Nasal cavity respiratory epithelium epithelial cell of viscerocranial mucosa (primary cell): ENCODE data around the gene CYB5R2. TPM values are rescaled to one million over a fixed set of nuclear protein-coding genes. Genes with fewer than 3 reads are reported as not detected.

ENCODE experiments used
- total RNA-seq: library from RNA; depleted of rRNA; stranded (reverse); fragments of >200 nt; gene quantifications from 2 replicates; pipeline ENCODE4 v1.2.3, GENCODE V29; 2014

The CYB5R2 gene
- total RNA-seq: 8.9 and 25.6 TPM in 2 replicates

DNA sequence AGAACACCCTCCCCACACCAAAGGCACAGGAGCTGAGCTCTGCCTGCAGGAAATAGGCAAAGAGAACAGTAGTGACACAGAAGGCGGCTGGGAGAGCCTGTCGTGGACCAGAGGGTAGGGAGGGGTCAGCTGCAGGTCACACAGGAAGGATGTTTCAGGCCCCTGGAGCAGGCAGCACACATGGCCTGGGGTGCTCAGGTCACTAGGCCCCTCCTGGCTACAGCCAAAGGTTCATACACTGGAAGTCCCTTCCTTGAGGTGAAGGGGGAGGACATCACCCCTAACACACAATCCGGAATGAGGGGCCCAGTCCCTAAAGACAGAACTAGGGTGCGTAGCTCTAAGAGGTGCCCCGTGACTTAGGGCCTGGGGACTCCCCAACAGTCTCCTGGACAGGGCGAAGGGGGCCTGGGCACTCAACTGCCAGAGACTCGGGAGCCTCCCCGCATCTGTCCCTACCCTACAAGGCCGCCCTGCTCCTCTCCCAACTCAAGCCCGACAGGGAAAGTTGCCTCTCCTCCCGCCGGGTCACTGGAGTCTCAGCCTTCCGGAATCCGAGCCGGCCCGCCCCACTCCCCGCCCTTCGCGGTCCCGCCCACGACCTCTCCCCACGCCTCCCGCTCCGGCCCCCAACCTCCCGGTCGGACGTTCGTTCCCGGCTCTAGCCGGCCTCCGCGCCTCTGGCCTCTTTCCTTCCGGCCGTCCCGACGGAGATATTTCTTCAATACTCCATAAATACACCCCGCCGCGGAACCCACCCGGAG, at the start of gene CYB5R2:
Gene CYB5R2 (minus strand): TSS at position 541 of the 764 bp plus-strand sequence. CDS start 675 bp downstream, outside the sequence.

DNA sequence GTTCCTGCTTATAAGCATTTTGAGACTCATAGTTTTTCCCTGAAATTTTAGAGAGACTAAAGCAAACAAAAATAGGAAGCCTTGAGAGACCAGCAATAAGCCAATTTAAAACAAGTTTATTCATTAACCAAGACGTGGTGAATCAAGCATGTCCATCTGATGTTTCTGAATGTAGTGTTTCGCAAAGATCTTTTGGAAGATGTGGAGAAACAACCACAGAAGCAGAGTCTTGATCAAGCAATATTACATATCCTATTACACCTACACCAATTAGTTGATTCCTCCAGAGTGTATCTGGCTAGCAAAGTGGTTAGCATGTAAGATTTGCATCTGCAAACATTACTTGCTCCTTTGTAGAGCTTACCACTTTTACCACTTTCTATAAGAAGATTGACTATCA, 33.1 kb upstream of the CYB5R2 start, which contains the start of gene OVCH2:
Gene OVCH2 (minus strand): TSS at position 101 of the 400 bp plus-strand sequence. CDS start 83 bp downstream, at position 18.

Other genes starting within 250 kb of the CYB5R2 start
- not detected in 2 replicates for gene OLFML1, start 188.0 kb downstream of the CYB5R2 start, total RNA-seq
- gene PPFIBP2, start 159.5 kb downstream of the CYB5R2 start, total RNA-seq: 21.5 and 35.0 TPM in 2 replicates
- gene OVCH2, start 33.0 kb upstream of the CYB5R2 start, total RNA-seq: 0.34 and 10.7 TPM in 2 replicates
- gene OR5P2, start 123.4 kb upstream of the CYB5R2 start, total RNA-seq: under 0.01 and 3.0 TPM in 2 replicates
- gene OR5P3, start 157.3 kb upstream of the CYB5R2 start, total RNA-seq: under 0.01 and 4.1 TPM in 2 replicates